HEK293T (cell line): Measurements from ENCODE around the gene PLSCR5.

Experiments
- CTCF ChIA-PET: fragments of 350-600 bp; formaldehyde crosslinking; extraction: SDS; loops from one replicate; lab custom pipeline; 2021; ENCODE audit warnings: antibody characterized with exemption, inconsistent platforms; lab: Yijun Ruan, JAX
- POLR2A ChIA-PET: fragments of 350-600 bp; formaldehyde crosslinking; extraction: SDS; loops from one replicate; lab custom pipeline; 2020; ENCODE audit warnings: antibody characterized with exemption, inconsistent platforms; lab: Yijun Ruan, JAX
- DNase-seq: peaks from one replicate; pipeline ENCODE4 v3.0.0; 2012; ENCODE audit warnings: mixed read lengths; ENCODE audit errors: extremely low spot score
- ARNT ChIP-seq: fragments of 450-650 bp; IDR thresholded peaks from 2 replicates; pipeline ENCODE4 v1.6.1; 2017; ENCODE audit warnings: mild to moderate bottlenecking
- BHLHE40 ChIP-seq: fragments of 450-650 bp; IDR thresholded peaks from 2 replicates; pipeline ENCODE4 v1.6.1; 2016; ENCODE audit warnings: mild to moderate bottlenecking, moderate library complexity, borderline replicate concordance
- CTBP1 ChIP-seq: fragments of 450-650 bp; IDR thresholded peaks from 2 replicates; pipeline ENCODE4 v1.6.1; 2016; ENCODE audit warnings: borderline replicate concordance
- ELF4 ChIP-seq: fragments of 450-650 bp; IDR thresholded peaks from 2 replicates; pipeline ENCODE4 v1.6.1; 2017; ENCODE audit warnings: antibody characterized with exemption
- FOXA1 ChIP-seq: fragments of 450-650 bp; IDR thresholded peaks from 2 replicates; pipeline ENCODE4 v1.6.1; 2016; ENCODE audit warnings: mild to moderate bottlenecking
- FOXK2 ChIP-seq: fragments of 450-650 bp; IDR thresholded peaks from 2 replicates; pipeline ENCODE4 v1.6.1; 2016; ENCODE audit warnings: mild to moderate bottlenecking
- FOXM1 ChIP-seq: fragments of 450-650 bp; IDR thresholded peaks from 2 replicates; pipeline ENCODE4 v1.6.1; 2017; ENCODE audit warnings: mild to moderate bottlenecking, borderline replicate concordance
- HDGF ChIP-seq: fragments of 450-650 bp; IDR thresholded peaks from 2 replicates; pipeline ENCODE4 v1.6.1; 2017; ENCODE audit warnings: antibody characterized with exemption, borderline replicate concordance
- L3MBTL2 ChIP-seq: fragments of 450-650 bp; conservative IDR thresholded peaks from 2 replicates; pipeline ENCODE4 v1.6.1; 2016; ENCODE audit warnings: mild to moderate bottlenecking
- LEF1 ChIP-seq: fragments of 450-650 bp; IDR thresholded peaks from 2 replicates; pipeline ENCODE4 v1.6.1; 2017; ENCODE audit warnings: mild to moderate bottlenecking, borderline replicate concordance
- NFRKB ChIP-seq: fragments of 450-650 bp; IDR thresholded peaks from 2 replicates; pipeline ENCODE4 v1.6.1; 2016; ENCODE audit warnings: mild to moderate bottlenecking, moderate library complexity
- SP1 ChIP-seq: fragments of 450-650 bp; IDR thresholded peaks from 2 replicates; pipeline ENCODE4 v1.6.1; 2017
- SUZ12 ChIP-seq: fragments of 450-650 bp; IDR thresholded peaks from 2 replicates; pipeline ENCODE4 v1.6.1; 2016; ENCODE audit warnings: mild to moderate bottlenecking
- TARDBP ChIP-seq: fragments of 450-650 bp; IDR thresholded peaks from 2 replicates; pipeline ENCODE4 v1.6.1; 2016
- ZNF384 ChIP-seq: fragments of 450-650 bp; IDR thresholded peaks from 2 replicates; pipeline ENCODE4 v1.6.1; 2016
- TF ChIP-seq, protein P1 (sequence below): fragments of 450-650 bp; IDR thresholded peaks from 2 replicates; pipeline ENCODE4 v1.6.1; 2016

Gene PLSCR5

DNA sequence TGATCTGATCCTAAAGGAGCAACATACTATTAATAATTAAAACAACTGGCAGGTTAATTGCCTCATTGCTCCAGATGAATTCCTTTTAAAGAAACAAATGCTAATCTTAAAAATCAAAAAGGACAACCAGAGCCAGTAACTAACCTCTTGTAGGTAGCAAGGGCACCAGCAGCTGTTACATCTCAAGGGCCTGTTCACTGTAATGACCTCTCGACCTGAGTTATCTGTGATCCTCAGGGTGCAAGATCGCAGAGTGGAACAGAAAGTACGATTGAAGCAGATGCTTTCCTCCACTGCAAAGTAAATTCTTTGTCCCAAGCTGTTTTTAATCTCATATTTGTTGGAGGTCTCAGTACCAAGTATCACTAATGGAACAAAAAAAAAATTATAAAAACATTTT lies 11.4 kb downstream of the PLSCR5 start:
- ChIA-PET POLR2A (no interaction called here), CTCF (no interaction called here)
- TF ChIP-seq ZNF384 (no peak), TARDBP (no peak), FOXK2 (no peak), SUZ12 (no peak), NFRKB (no peak), HDGF (no peak), L3MBTL2 (no peak), FOXA1 (no peak), FOXM1 (no peak), SP1 (no peak), CTBP1 (no peak), BHLHE40 (no peak), ARNT (no peak), LEF1 (no peak), ELF4 (no peak)
- TF ChIP-seq, protein P1, sequence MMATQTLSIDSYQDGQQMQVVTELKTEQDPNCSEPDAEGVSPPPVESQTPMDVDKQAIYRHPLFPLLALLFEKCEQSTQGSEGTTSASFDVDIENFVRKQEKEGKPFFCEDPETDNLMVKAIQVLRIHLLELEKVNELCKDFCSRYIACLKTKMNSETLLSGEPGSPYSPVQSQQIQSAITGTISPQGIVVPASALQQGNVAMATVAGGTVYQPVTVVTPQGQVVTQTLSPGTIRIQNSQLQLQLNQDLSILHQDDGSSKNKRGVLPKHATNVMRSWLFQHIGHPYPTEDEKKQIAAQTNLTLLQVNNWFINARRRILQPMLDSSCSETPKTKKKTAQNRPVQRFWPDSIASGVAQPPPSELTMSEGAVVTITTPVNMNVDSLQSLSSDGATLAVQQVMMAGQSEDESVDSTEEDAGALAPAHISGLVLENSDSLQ: no peak
- no peak for DNase-seq

DNA sequence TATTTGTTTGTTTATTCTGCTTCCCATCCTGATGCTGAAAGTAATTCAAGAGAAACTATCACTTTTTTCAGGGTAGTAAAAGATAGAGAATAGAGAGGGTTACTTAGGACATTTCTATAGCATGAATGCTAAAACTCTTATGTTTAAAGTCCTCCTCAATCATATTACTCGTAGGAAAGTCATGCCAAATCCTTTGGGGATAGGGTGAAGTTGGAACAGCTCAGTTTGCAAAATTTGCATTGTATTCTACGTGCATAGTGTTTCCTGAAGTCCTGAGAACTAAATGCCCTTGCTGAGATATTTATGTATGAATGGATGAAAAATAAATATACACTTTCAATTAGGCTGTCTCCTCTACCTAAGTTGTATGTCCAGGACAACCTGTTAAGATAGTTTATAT lies 14.6 kb downstream of the PLSCR5 start:
- TF ChIP-seq, protein P1: no peak
- no peak for TF ChIP-seq ELF4
- no peak for TF ChIP-seq FOXA1
- no peak for TF ChIP-seq HDGF
- no peak for TF ChIP-seq TARDBP
- TF ChIP-seq FOXM1: no peak
- no peak for TF ChIP-seq FOXK2
- no peak for TF ChIP-seq ARNT
- TF ChIP-seq SUZ12: no peak
- TF ChIP-seq BHLHE40: no peak
- no peak for TF ChIP-seq ZNF384
- no peak for TF ChIP-seq NFRKB
- no peak for TF ChIP-seq L3MBTL2
- TF ChIP-seq CTBP1: no peak
- POLR2A ChIA-PET: no interaction called here
- DNase-seq: no peak
- CTCF ChIA-PET: interaction anchor here (0.6 to 2.2 kb wide), 2 partner anchors 9 to 764 kb away, joined by 6 to 11 read pairs; no protein-coding TSS in a partner anchor

DNA sequence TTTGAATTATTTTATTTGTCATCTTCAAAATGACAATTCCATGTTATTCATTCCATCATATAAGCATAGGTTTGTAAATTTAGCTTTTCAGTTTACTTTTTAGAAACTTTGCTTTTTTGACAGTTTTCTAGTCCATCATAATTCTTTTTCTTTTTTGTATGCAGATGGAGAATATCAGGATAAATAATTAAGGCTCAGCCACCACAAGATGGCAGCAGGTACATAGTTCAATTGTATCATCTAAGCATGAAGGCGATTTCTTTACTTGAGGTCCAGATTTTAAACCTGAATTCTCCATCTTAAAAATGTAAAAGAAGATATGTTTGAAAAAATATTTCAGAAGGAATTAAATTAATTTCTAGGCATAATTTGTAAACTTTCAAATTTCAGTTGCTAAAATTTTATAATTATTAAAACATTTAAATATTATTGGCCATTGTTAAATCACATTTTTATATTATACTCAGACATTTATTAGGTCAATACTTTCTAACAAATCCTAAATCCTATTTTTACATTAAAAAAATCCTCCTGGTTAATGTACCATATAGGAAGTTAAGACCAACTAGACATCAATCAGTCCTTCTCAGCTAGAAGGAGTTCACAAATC lies 15.1 kb downstream of the PLSCR5 start:
- TF ChIP-seq SP1 (no peak), FOXM1 (no peak), HDGF (no peak), L3MBTL2 (no peak), CTBP1 (no peak), ELF4 (no peak), TARDBP (no peak), FOXA1 (no peak), BHLHE40 (no peak), ARNT (no peak), SUZ12 (no peak), ZNF384 (no peak), NFRKB (no peak), LEF1 (no peak), FOXK2 (no peak)
- TF ChIP-seq, protein P1: no peak
- ChIA-PET POLR2A (no interaction called here), CTCF (interaction anchor here (2.2 kb wide), 1 partner anchor 9 kb away, joined by 11 read pairs; no protein-coding TSS in a partner anchor)
- peak; percentile 23 for DNase-seq

DNA sequence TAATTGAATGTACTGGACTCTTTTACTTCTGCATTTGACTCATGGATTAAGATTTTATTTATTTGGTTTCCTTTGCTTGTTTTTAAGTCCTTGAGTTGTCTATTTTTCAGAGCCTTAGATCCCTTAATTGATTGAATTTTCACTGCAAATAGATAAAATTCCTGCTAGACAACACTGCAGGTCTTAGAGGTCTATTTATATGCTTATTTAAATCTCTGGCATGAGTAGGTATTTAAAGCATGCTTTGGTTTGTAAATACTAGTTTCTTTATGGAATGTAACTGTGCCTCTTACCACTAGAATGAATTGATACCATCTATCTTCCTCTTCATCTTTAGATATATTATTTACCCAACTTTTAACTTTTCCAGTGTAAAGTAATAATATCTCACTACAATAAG lies 20.0 kb downstream of the PLSCR5 start:
- CTCF ChIA-PET: no interaction called here
- TF ChIP-seq ARNT (no peak), BHLHE40 (no peak), FOXM1 (no peak)
- DNase-seq: no peak
- POLR2A ChIA-PET: no interaction called here

DNA sequence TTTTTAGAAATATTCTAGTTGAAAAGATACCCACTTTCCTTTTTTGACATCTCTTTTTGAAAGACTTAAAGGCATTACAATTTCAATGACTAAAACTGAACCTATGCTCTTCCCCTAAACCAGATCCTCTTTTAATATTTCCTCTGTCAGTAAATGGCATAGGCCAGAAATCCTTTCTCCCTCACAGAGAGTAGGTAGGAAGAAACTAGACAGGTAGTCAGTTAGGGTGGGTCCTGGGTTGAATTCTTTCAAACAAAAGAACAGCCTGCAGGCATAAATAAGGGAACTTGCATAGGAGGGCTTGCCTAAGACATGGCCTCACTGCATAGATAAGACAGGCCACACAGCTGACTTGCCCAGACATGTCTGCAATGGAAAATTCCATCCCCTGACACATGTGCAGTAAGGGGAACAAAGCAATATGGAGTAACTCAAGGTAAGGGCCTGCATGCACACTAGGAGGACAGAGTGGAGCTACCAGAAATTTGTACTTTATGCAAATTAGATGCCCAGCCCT lies 23.1 kb downstream of the PLSCR5 start:
- POLR2A ChIA-PET: no interaction called here

More for the DNA sequence above, 23.1 kb downstream of the PLSCR5 start:
- TF ChIP-seq NFRKB: no peak
- TF ChIP-seq BHLHE40: no peak
- no peak for TF ChIP-seq HDGF
- no peak for TF ChIP-seq FOXA1
- TF ChIP-seq ELF4: no peak
- no peak for TF ChIP-seq ARNT
- TF ChIP-seq ZNF384: no peak
- no peak for TF ChIP-seq LEF1
- TF ChIP-seq FOXK2: no peak
- TF ChIP-seq, protein P1: no peak
- TF ChIP-seq FOXM1: no peak
- TF ChIP-seq CTBP1: no peak
- no peak for TF ChIP-seq SP1
- no peak for TF ChIP-seq SUZ12
- no peak for TF ChIP-seq TARDBP
- no peak for TF ChIP-seq L3MBTL2
- no peak for DNase-seq
- CTCF ChIA-PET: no interaction called here
